Neural progenitor cell (in vitro differentiated cells): ENCODE results near the gene TRMT1L. TPM values are rescaled to one million over a fixed set of nuclear protein-coding genes. Genes with fewer than 3 reads are reported as not detected.
"Not testable (repeated sequence)": the region's sequence is repeated elsewhere in the genome, so short reads cannot be mapped to it uniquely, and the experiment has no call there.

Experiments used
- DNase-seq: peaks from one replicate; pipeline ENCODE4 v3.0.0-alpha.2; 2016; ENCODE audit warnings: low spot score
- H2AFZ ChIP-seq: fragments of 200-600 bp; sonication (generic); replicated peaks from 2 replicates; pipeline ENCODE4 v1.6.1; 2016; ENCODE audit warnings: antibody characterized with exemption
- H3F3A ChIP-seq: fragments of 200-600 bp; sonication (generic); 2 replicates; pipeline ENCODE4 v1.6.1; 2016; ENCODE audit warnings: antibody characterized with exemption, low read depth
- H3K27ac ChIP-seq: fragments of 200-600 bp; sonication (generic); 2 replicates; pipeline ENCODE4 v1.5.1; 2016; ENCODE audit warnings: mild to moderate bottlenecking
- H3K27me3 ChIP-seq: fragments of 200-600 bp; sonication (generic); 2 replicates; pipeline ENCODE4 v1.6.1; 2016; ENCODE audit warnings: mild to moderate bottlenecking, moderate library complexity
- H3K36me3 ChIP-seq: fragments of 200-600 bp; sonication (generic); 2 replicates; pipeline ENCODE4 v1.5.1; 2016
- H3K4me1 ChIP-seq: fragments of 200-600 bp; sonication (generic); 2 replicates; pipeline ENCODE4 v1.6.1; 2016; ENCODE audit warnings: mixed run types
- H3K4me2 ChIP-seq: fragments of 200-600 bp; sonication (generic); 2 replicates; pipeline ENCODE4 v1.6.1; 2016
- H3K4me3 ChIP-seq: fragments of 200-600 bp; sonication (generic); 2 replicates; pipeline ENCODE4 v1.5.1; 2016
- H3K79me2 ChIP-seq: fragments of 200-600 bp; sonication (generic); 2 replicates; pipeline ENCODE4 v1.6.1; 2016; ENCODE audit warnings: low read depth
- H3K9ac ChIP-seq: fragments of 200-600 bp; sonication (generic); 2 replicates; pipeline ENCODE4 v1.6.1; 2016
- H3K9me3 ChIP-seq: fragments of 200-600 bp; sonication (generic); 2 replicates; pipeline ENCODE4 v1.5.1; 2016; ENCODE audit warnings: low read depth
- H4K20me1 ChIP-seq: fragments of 200-600 bp; sonication (generic); 2 replicates; pipeline ENCODE4 v1.6.1; 2016; ENCODE audit warnings: low read depth
- H3K27ac Mint-ChIP-seq: 3 replicates; pipeline ENCODE4 v1.8.0; 2021; ENCODE audit warnings: mixed read lengths
- H3K27me3 Mint-ChIP-seq: 2 replicates; pipeline ENCODE4 v1.8.0; 2022; ENCODE audit warnings: low read depth, mild to moderate bottlenecking, inconsistent platforms, moderate library complexity, mixed read lengths; ENCODE audit not compliant: insufficient read depth
- H3K36me3 Mint-ChIP-seq: 3 replicates; pipeline ENCODE4 v1.8.0; 2021; ENCODE audit warnings: mixed read lengths
- H3K4me1 Mint-ChIP-seq: 3 replicates; pipeline ENCODE4 v1.8.0; 2021; ENCODE audit warnings: mixed read lengths
- H3K4me3 Mint-ChIP-seq: 3 replicates; pipeline ENCODE4 v1.8.0; 2021; ENCODE audit warnings: mild to moderate bottlenecking, moderate library complexity, mixed read lengths
- H3K9me3 Mint-ChIP-seq: 3 replicates; pipeline ENCODE4 v1.8.0; 2020; ENCODE audit warnings: mixed read lengths
- EZH2 ChIP-seq: fragments of 200-600 bp; sonication (generic); IDR thresholded peaks from 2 replicates; pipeline ENCODE4 v1.6.1; 2017; ENCODE audit warnings: antibody characterized with exemption, mild to moderate bottlenecking, moderate library complexity
- EZH2phosphoT487 ChIP-seq: fragments of 200-600 bp; sonication (generic); IDR thresholded peaks from 2 replicates; pipeline ENCODE4 v1.6.1; 2017; ENCODE audit warnings: antibody characterized with exemption
- total RNA-seq: library from RNA; depleted of rRNA; stranded (reverse); fragments of >200 nt; gene quantifications from 2 replicates; pipeline ENCODE4 v1.2.3, GENCODE V29; 2015; ENCODE audit warnings: low replicate concordance
- TF ChIP-seq, protein P1 (sequence below): fragments of 200-600 bp; sonication (generic); IDR thresholded peaks from 2 replicates; pipeline ENCODE4 v1.5.1; 2017; ENCODE audit warnings: antibody characterized with exemption, mild to moderate bottlenecking

TRMT1L gene, protein sequence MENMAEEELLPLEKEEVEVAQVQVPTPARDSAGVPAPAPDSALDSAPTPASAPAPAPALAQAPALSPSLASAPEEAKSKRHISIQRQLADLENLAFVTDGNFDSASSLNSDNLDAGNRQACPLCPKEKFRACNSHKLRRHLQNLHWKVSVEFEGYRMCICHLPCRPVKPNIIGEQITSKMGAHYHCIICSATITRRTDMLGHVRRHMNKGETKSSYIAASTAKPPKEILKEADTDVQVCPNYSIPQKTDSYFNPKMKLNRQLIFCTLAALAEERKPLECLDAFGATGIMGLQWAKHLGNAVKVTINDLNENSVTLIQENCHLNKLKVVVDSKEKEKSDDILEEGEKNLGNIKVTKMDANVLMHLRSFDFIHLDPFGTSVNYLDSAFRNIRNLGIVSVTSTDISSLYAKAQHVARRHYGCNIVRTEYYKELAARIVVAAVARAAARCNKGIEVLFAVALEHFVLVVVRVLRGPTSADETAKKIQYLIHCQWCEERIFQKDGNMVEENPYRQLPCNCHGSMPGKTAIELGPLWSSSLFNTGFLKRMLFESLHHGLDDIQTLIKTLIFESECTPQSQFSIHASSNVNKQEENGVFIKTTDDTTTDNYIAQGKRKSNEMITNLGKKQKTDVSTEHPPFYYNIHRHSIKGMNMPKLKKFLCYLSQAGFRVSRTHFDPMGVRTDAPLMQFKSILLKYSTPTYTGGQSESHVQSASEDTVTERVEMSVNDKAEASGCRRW
- 41.2 and 58.9 TPM in 2 replicates for total RNA-seq

DNA sequence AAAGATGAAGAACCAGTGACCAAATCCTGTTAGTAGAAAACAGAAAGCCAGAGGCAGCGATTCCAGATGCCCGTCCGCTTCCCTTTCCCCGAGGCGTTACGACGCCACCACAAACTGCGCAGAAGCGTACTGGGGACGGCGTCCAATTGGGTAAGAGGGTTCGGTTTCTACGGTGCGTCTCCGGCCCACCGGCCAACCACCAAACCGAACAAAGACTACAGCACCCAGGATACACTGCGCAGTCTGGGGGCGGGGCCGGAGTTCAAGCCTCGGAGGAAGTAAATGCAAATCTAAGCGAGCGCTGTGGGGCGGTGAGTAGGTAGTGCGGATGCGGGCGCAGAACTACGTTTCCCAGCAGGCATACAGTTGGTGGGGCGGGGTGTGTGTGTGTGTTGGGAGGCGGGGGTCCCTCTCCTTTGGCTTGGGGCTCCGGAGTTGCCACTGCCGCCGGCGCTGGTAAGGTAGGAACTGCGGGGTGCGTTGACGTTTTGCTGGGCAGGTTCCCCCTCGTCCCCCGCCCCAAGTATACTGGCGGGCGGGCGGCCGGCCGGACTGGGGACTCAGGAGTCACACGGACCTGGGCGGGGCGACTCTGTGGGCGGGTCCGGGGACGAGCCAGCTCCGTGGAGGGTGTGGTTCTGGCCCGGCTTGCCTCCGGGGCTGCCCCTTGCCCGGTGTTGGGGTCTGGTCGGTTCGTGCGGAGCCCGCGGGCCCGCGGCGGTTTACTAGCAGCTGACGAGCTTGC, at the start of gene TRMT1L, which contains the start of gene SWT1:
Gene TRMT1L (minus strand): TSS at position 100 of the 745 bp plus-strand sequence. CDS start 241 bp downstream, outside the sequence.
Gene SWT1 (plus strand): TSS at position 314 of the 745 bp plus-strand sequence. CDS start 3,675 bp downstream, outside the sequence.
- peak; percentile 99 for DNase-seq
- Histone ChIP-seq H3K9ac (peak within 1 kb of the TSS; percentile 85), H3F3A (peaks cover 7% of the 10 kb centered on the region), H3K9me3 (no peaks in the 10 kb centered on the region), H3K4me3 (peak within 1 kb of the TSS; percentile 63), H2AFZ (peak within 1 kb of the TSS; percentile 93), H3K4me2 (peak within 1 kb of the TSS; percentile 90), H3K36me3 (no peaks in the 10 kb centered on the region), H3K27ac (peak within 1 kb of the TSS; percentile 87), H3K27me3 (no peaks in the 10 kb centered on the region), H3K79me2 (peaks cover 26% of the 10 kb centered on the region), H4K20me1 (peaks cover 14% of the 10 kb centered on the region), H3K4me1 (peaks cover 18% of the 10 kb centered on the region)
- peaks cover 27% of the 10 kb centered on the region for H3K4me1 Mint-ChIP-seq
- H3K36me3 Mint-ChIP-seq: no peaks in the 10 kb centered on the region
- H3K4me3 Mint-ChIP-seq: peak within 1 kb of the TSS; percentile 99
- peaks cover 6% of the 10 kb centered on the region for H3K27me3 Mint-ChIP-seq
- H3K27ac Mint-ChIP-seq: peak within 1 kb of the TSS; percentile 94
- no peaks in the 10 kb centered on the region for H3K9me3 Mint-ChIP-seq
- TF ChIP-seq EZH2phosphoT487 (no peak), EZH2 (no peak)
- TF ChIP-seq, protein P1, sequence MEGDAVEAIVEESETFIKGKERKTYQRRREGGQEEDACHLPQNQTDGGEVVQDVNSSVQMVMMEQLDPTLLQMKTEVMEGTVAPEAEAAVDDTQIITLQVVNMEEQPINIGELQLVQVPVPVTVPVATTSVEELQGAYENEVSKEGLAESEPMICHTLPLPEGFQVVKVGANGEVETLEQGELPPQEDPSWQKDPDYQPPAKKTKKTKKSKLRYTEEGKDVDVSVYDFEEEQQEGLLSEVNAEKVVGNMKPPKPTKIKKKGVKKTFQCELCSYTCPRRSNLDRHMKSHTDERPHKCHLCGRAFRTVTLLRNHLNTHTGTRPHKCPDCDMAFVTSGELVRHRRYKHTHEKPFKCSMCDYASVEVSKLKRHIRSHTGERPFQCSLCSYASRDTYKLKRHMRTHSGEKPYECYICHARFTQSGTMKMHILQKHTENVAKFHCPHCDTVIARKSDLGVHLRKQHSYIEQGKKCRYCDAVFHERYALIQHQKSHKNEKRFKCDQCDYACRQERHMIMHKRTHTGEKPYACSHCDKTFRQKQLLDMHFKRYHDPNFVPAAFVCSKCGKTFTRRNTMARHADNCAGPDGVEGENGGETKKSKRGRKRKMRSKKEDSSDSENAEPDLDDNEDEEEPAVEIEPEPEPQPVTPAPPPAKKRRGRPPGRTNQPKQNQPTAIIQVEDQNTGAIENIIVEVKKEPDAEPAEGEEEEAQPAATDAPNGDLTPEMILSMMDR: no peak

DNA sequence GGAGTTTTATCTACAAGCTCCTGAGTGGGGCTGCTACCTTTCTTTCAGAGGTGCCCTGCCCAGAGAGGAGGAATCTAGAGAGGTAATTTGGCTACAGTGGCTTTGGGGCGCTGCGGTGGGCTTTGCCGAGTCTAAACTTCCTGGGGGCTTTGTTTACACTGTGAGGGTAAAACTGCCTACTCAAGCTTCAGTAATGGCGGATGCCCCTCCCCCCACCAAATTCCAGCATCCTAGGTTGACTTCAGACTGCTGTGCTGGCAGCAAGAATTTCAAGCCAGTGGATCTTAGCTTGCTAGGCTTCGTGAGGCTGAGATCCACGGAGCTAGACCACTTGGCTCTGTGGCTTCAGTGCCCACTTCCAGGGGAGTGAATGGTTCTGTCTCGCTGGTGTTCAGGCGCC, 44.1 kb upstream of the TRMT1L start:
- no peaks in the 10 kb centered on the region for H3K79me2 ChIP-seq
- no peaks in the 10 kb centered on the region for H3K4me1 ChIP-seq
- no peak overlapping the region for H3K4me3 ChIP-seq
- no peak overlapping the region for H3K9ac ChIP-seq
- no peak overlapping the region for H2AFZ ChIP-seq
- H3K4me1 Mint-ChIP-seq: no peaks in the 10 kb centered on the region
- H4K20me1 ChIP-seq: no peaks in the 10 kb centered on the region
- no peak for TF ChIP-seq EZH2
- no peak for TF ChIP-seq EZH2phosphoT487
- TF ChIP-seq, protein P1: no peak
- H3K27ac Mint-ChIP-seq: no peak overlapping the region
- H3F3A ChIP-seq: no peaks in the 10 kb centered on the region
- H3K27me3 Mint-ChIP-seq: no peaks in the 10 kb centered on the region
- H3K4me2 ChIP-seq: no peak overlapping the region
- peaks cover 29% of the 10 kb centered on the region for H3K9me3 Mint-ChIP-seq
- H3K4me3 Mint-ChIP-seq: no peak overlapping the region
- DNase-seq: peak; percentile 9
- no peaks in the 10 kb centered on the region for H3K36me3 ChIP-seq
- H3K9me3 ChIP-seq: no peaks in the 10 kb centered on the region
- H3K27ac ChIP-seq: no peak overlapping the region
- H3K36me3 Mint-ChIP-seq: peaks cover 19% of the 10 kb centered on the region
- no peaks in the 10 kb centered on the region for H3K27me3 ChIP-seq

DNA sequence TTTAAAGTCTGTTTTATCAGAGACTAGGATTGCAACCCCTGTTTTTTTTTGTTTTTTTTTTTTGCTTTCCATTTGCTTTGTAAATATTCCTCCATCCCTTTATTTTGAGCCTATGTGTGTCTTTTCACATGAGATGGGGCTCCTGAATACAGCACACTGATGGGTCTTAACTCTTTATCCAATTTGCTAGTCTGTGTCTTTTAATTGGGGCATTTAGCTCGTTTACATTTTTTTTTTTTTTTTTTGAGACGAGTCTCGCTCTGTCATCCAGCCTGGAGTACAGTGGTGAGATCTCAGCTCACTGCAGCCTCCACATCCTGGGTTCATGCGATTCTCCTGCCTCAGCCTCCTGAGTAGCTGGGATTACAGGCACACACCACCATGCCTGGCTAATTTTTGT, 42.0 kb upstream of the TRMT1L start:
- Mint-ChIP-seq H3K9me3 (peaks cover 29% of the 10 kb centered on the region), H3K36me3 (peaks cover 19% of the 10 kb centered on the region)
- not testable (repeated sequence) for H4K20me1 ChIP-seq, H3K4me1 ChIP-seq, H3K9ac ChIP-seq, H2AFZ ChIP-seq, H3K27ac ChIP-seq, H3K27me3 Mint-ChIP-seq, H3K27me3 ChIP-seq, H3K4me2 ChIP-seq, H3F3A ChIP-seq, H3K36me3 ChIP-seq, H3K4me3 Mint-ChIP-seq, H3K4me1 Mint-ChIP-seq, H3K4me3 ChIP-seq, H3K27ac Mint-ChIP-seq, H3K79me2 ChIP-seq, DNase-seq, H3K9me3 ChIP-seq
